Endothelial cell of umbilical vein (primary cell): ENCODE results near the gene CHL1. TPM values are rescaled to one million over a fixed set of nuclear protein-coding genes. Genes with fewer than 3 reads are reported as not detected.

ENCODE experiments used
- BruUV-seq: library from RNA; stranded (reverse); fragments of 400-500 nt; replicated peaks from 2 replicates; lab custom pipeline; 2021; lab: Mats Ljungman, UMichigan
- CTCF ChIA-PET: fragments of 300-600, 350-600 bp; sonication (Branson Sonifier 250); formaldehyde crosslinking; loops from one replicate; lab custom pipeline; 2021; ENCODE audit warnings: antibody characterized with exemption, inconsistent platforms; lab: Charles Lee
- POLR2A ChIA-PET: fragments of 300-600, 350-600 bp; sonication (Branson Sonifier 250); formaldehyde crosslinking; loops from one replicate; lab custom pipeline; 2021; ENCODE audit warnings: antibody characterized with exemption, inconsistent platforms; lab: Charles Lee
- DNase-seq: peaks from one replicate; pipeline ENCODE4 v3.0.0-alpha.2; 2011; ENCODE audit warnings: low read depth, low spot score
- FAIRE-seq: peaks from 2 replicates; lab custom pipeline; 2011; peaks lifted over from hg19 to GRCh38; lab: Jason Lieb, UNC
- H2AFZ ChIP-seq: 2 replicates; pipeline ENCODE4 v1.6.0; 2012; ENCODE audit warnings: low read depth, low read length, control low read depth, inconsistent platforms
- H3K27ac ChIP-seq: 2 replicates; pipeline ENCODE4 v1.5.1; 2011; ENCODE audit warnings: low read depth, mild to moderate bottlenecking, control low read depth, low read length, moderate library complexity; ENCODE audit not compliant: insufficient read depth
- H3K27me3 ChIP-seq, 2 experiments: 2 replicates each; pipeline versions ENCODE4 v1.6.0 to v1.6.1; 2011; ENCODE audit warnings: low read length in 2 of 2, mixed read lengths in 1 of 2; ENCODE audit not compliant: control insufficient read depth in 2 of 2, insufficient read depth in 2 of 2
- H3K36me3 ChIP-seq, 2 experiments: 2 replicates in 1 of 2; 3 replicates in 1 of 2; pipeline ENCODE4 v1.5.1; 2011; ENCODE audit warnings: low read length in 2 of 2, mild to moderate bottlenecking in 1 of 2, moderate library complexity in 1 of 2; ENCODE audit not compliant: control insufficient read depth in 2 of 2, insufficient read depth in 2 of 2; ENCODE audit errors: extremely low read depth in 1 of 2
- H3K4me1 ChIP-seq: 3 replicates; pipeline ENCODE4 v1.5.1; 2011; ENCODE audit warnings: mild to moderate bottlenecking, low read length; ENCODE audit not compliant: control insufficient read depth, insufficient read depth; ENCODE audit errors: extremely low read depth
- H3K4me2 ChIP-seq: 2 replicates; pipeline ENCODE4 v1.6.1; 2011; ENCODE audit warnings: low read length, control low read depth, mixed read lengths; ENCODE audit not compliant: insufficient read depth
- H3K4me3 ChIP-seq, 3 experiments: fragments of 200-600 bp in 1 of 3; sonication (generic), shearing (Covaris generic) in 1 of 3; replicated peaks in 1 of 3; 2 replicates each; pipeline ENCODE4 v1.5.1; 2011 to 2016; ENCODE audit warnings: control low read depth in 3 of 3, low read length in 3 of 3, mild to moderate bottlenecking in 2 of 3, inconsistent platforms in 1 of 3, low read depth in 1 of 3, moderate library complexity in 1 of 3; ENCODE audit not compliant: insufficient read depth in 1 of 3
- H3K79me2 ChIP-seq: 2 replicates; pipeline ENCODE4 v1.6.0; 2012; ENCODE audit warnings: low read length, inconsistent platforms; ENCODE audit not compliant: control insufficient read depth, insufficient read depth
- H3K9ac ChIP-seq: replicated peaks from 2 replicates; pipeline ENCODE3; 2011; ENCODE audit warnings: low read length, control low read depth; ENCODE audit not compliant: insufficient read depth; ENCODE audit errors: extremely low read depth
- H3K9me1 ChIP-seq: replicated peaks from 3 replicates; pipeline ENCODE4 v1.6.0; 2011; ENCODE audit warnings: mild to moderate bottlenecking, low read length; ENCODE audit not compliant: control insufficient read depth, insufficient read depth; ENCODE audit errors: extremely low read depth
- H3K9me3 ChIP-seq: replicated peaks from 2 replicates; pipeline ENCODE4 v1.5.1; 2012; ENCODE audit warnings: low read length, inconsistent platforms; ENCODE audit not compliant: control insufficient read depth, insufficient read depth
- H4K20me1 ChIP-seq: replicated peaks from 2 replicates; pipeline ENCODE3; 2011; ENCODE audit warnings: mild to moderate bottlenecking, low read length; ENCODE audit not compliant: control insufficient read depth, insufficient read depth; ENCODE audit errors: extremely low read depth
- EZH2 ChIP-seq: IDR thresholded peaks from 2 replicates; pipeline ENCODE4 v1.6.1; 2012; ENCODE audit warnings: borderline replicate concordance, low read depth, mild to moderate bottlenecking, moderate library complexity, low read length, inconsistent platforms; ENCODE audit not compliant: severe bottlenecking
- FOS ChIP-seq: IDR thresholded peaks from 2 replicates; pipeline ENCODE4 v1.6.1; 2011; ENCODE audit warnings: mild to moderate bottlenecking, low read length, moderate library complexity, borderline replicate concordance; ENCODE audit not compliant: insufficient read depth
- GATA2 ChIP-seq: IDR thresholded peaks from 2 replicates; pipeline ENCODE4 v1.7.0; 2011; ENCODE audit warnings: low read depth, mild to moderate bottlenecking, moderate library complexity, mixed read lengths, low read length; ENCODE audit not compliant: insufficient read length, insufficient read depth
- dilution Hi-C: fragments of 300-500 bp; cut with MboI; formaldehyde crosslinking; loops from one replicate; pipeline ENCODE4 v1.15.0; 2019; ENCODE audit warnings: low sequenced_read_pairs; ENCODE audit not compliant: extremely low pct_ligation_motif_present
- intact Hi-C: fragments of 100-400 bp; cut with micrococcal nuclease; formaldehyde crosslinking; loops from one replicate; pipeline ENCODE4 v1.10.0; 2022
- polyA plus RNA-seq, 4 experiments: library from polyadenylated mRNA; depleted of rRNA in 3 of 4; stranded (reverse) in 3 of 4; unstranded in 1 of 4; fragments of >200 nt; gene quantifications; 2 replicates each; pipeline versions ENCODE4 v1.2.1 to v1.2.3, GENCODE V29; 2011 to 2012; ENCODE audit warnings: missing spikeins in 1 of 4
- total RNA-seq: library from RNA; stranded (reverse); gene quantifications from 2 replicates; pipeline ENCODE4 v1.2.3, GENCODE V29; 2021
- TF ChIP-seq, protein P1 (sequence below): IDR thresholded peaks from 2 replicates; pipeline ENCODE4 v1.6.1; 2011; ENCODE audit not compliant: insufficient read depth, insufficient read length

CHL1 gene
- total and polyA plus RNA-seq, 2 donors (not counting 3 experiments of a cell fraction or from before 2014, with no cell fraction given), result not detected

DNA sequence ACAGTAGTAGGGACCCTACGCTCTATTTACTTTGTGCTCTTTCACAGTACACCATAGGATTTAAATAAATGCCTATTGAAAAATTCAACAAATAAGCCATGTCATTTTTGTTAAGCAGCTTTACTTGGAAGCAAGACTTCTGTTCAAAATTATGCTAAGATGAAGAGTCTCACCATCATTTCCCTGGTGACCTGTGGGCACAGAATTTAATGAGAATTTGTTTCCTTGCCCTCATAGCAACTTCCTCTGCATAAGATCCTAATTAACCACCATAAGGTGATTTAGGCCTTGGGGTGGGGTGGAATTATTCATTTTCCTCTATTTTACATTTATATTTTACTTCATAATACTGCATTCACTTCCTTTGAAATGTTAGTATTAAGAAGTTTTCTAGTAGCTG lies 70.5 kb downstream of the CHL1 start:
- no peak overlapping the region for H2AFZ ChIP-seq
- ChIA-PET CTCF (no interaction called here), POLR2A (no interaction called here)
- FAIRE-seq (no peak), DNase-seq (no peak)
- no peak overlapping the region for H3K9ac ChIP-seq
- intact Hi-C loops, result no loop called here
- TF ChIP-seq, protein P1, sequence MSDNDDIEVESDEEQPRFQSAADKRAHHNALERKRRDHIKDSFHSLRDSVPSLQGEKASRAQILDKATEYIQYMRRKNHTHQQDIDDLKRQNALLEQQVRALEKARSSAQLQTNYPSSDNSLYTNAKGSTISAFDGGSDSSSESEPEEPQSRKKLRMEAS, result no peak
- TF ChIP-seq EZH2, result no peak
- TF ChIP-seq GATA2, result no peak
- no peaks in the 10 kb centered on the region for H3K9me1 ChIP-seq
- no peak overlapping the region for H3K27ac ChIP-seq
- no peaks in the 10 kb centered on the region for H4K20me1 ChIP-seq
- H3K9me3 ChIP-seq, result peaks cover 1% of the 10 kb centered on the region
- dilution Hi-C loops, result no loop called here
- no peaks in the 10 kb centered on the region for H3K4me1 ChIP-seq
- H3K79me2 ChIP-seq, result no peaks in the 10 kb centered on the region
- no peaks in the 10 kb centered on the region for H3K27me3 ChIP-seq
- no peak overlapping the region for H3K4me3 ChIP-seq
- H3K36me3 ChIP-seq, result no peaks in the 10 kb centered on the region
- H3K4me2 ChIP-seq, result no peak overlapping the region
- no TSS peak for BruUV-seq

DNA sequence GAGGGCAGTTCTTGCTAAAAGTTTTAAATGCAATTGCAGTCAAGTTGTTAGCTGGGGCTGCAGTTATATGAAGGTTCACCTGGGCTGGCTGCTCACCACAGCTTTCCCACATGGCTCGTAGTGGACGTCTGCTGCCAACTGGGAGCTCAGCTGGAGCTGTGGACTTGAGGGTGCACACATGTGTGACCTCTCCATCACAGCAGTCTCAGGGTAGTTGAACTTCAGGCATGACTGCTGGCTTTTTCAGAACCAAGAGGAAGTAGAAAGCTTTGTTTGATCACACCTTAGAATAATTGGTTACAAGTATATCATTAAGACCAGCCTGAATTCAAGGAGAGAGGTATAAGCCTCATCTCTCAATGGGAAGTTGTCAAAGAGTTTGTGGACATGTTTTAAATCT lies 74.1 kb downstream of the CHL1 start:
- ChIA-PET POLR2A (no interaction called here), CTCF (no interaction called here)
- H3K9me1 ChIP-seq, result no peaks in the 10 kb centered on the region
- DNase-seq (no peak), FAIRE-seq (no peak)
- TF ChIP-seq GATA2 (no peak), FOS (no peak), EZH2 (no peak)
- TF ChIP-seq, protein P1, result no peak
- dilution Hi-C loops, result no loop called here
- BruUV-seq, result no TSS peak
- no peak overlapping the region for H3K9ac ChIP-seq
- no peaks in the 10 kb centered on the region for H3K79me2 ChIP-seq
- no peak overlapping the region for H2AFZ ChIP-seq
- intact Hi-C loops, result no loop called here
- H3K4me2 ChIP-seq, result no peak overlapping the region
- no peaks in the 10 kb centered on the region for H3K36me3 ChIP-seq
- H3K27me3 ChIP-seq, result no peaks in the 10 kb centered on the region
- no peaks in the 10 kb centered on the region for H4K20me1 ChIP-seq
- peaks cover 3% of the 10 kb centered on the region for H3K9me3 ChIP-seq
- H3K4me3 ChIP-seq, result no peak overlapping the region
- no peak overlapping the region for H3K27ac ChIP-seq
- H3K4me1 ChIP-seq, result no peaks in the 10 kb centered on the region
